DOHH2 (cell line): ENCODE results near the gene CITED2.
A peak's percentile ranks its signal among the peaks of the same experiment; 100 is the strongest.

Experiments used
- H3F3A ChIP-seq: fragments of 200-600 bp; sonication (generic), shearing (Covaris generic); 2 replicates; pipeline ENCODE4 v1.6.0; 2016; ENCODE audit warnings: antibody characterized with exemption, mild to moderate bottlenecking; ENCODE audit not compliant: control insufficient read depth, insufficient read depth
- H3K27ac ChIP-seq: fragments of 200-600 bp; sonication (generic); 2 replicates; pipeline ENCODE4 v1.5.1; 2014; ENCODE audit warnings: low read depth, mild to moderate bottlenecking, low read length, moderate library complexity
- H3K27me3 ChIP-seq: fragments of 200-600 bp; sonication (generic); 2 replicates; pipeline ENCODE4 v1.6.1; 2014; ENCODE audit warnings: mild to moderate bottlenecking, low read length, mixed read lengths; ENCODE audit not compliant: control insufficient read depth
- H3K36me3 ChIP-seq: fragments of 200-600 bp; sonication (generic); 2 replicates; pipeline ENCODE4 v1.6.1; 2014; ENCODE audit warnings: mild to moderate bottlenecking, low read length, moderate library complexity, mixed read lengths; ENCODE audit not compliant: control insufficient read depth
- H3K4me1 ChIP-seq: fragments of 200-600 bp; sonication (generic); 2 replicates; pipeline ENCODE4 v1.6.1; 2014; ENCODE audit warnings: mild to moderate bottlenecking, low read length, mixed read lengths; ENCODE audit not compliant: control insufficient read depth
- H3K4me2 ChIP-seq: fragments of 200-600 bp; sonication (generic); 2 replicates; pipeline ENCODE4 v1.6.0; 2014; ENCODE audit warnings: mild to moderate bottlenecking, low read length, moderate library complexity
- H3K4me3 ChIP-seq: fragments of 200-600 bp; sonication (generic); 2 replicates; pipeline ENCODE4 v1.5.1; 2014; ENCODE audit warnings: mild to moderate bottlenecking, low read length, mixed read lengths
- H3K79me2 ChIP-seq: fragments of 200-600 bp; sonication (generic); 2 replicates; pipeline ENCODE4 v1.6.1; 2014; ENCODE audit warnings: mild to moderate bottlenecking, low read length, mixed read lengths; ENCODE audit not compliant: control insufficient read depth
- H3K9me2 ChIP-seq: fragments of 200-600 bp; sonication (generic); replicated peaks from 2 replicates; pipeline ENCODE4 v1.6.1; 2014; ENCODE audit warnings: mild to moderate bottlenecking, low read length, mixed read lengths; ENCODE audit not compliant: control insufficient read depth
- H3K9me3 ChIP-seq: fragments of 200-600 bp; sonication (generic); 2 replicates; pipeline ENCODE4 v1.6.1; 2014; ENCODE audit warnings: antibody characterized with exemption, low read length, mixed read lengths; ENCODE audit not compliant: control insufficient read depth, insufficient read depth
- H4K20me1 ChIP-seq: fragments of 200-600 bp; sonication (generic); 2 replicates; pipeline ENCODE4 v1.6.0; 2014; ENCODE audit warnings: low read depth, mild to moderate bottlenecking, antibody characterized with exemption, low read length, moderate library complexity; ENCODE audit not compliant: control insufficient read depth, insufficient read depth
- CTCF ChIP-seq: fragments of 200-600 bp; sonication (generic); IDR thresholded peaks from one replicate; pipeline ENCODE4 v1.5.1; 2014; ENCODE audit warnings: antibody characterized with exemption, mild to moderate bottlenecking, low read depth, low read length; ENCODE audit not compliant: poor library complexity, severe bottlenecking
- EZH2phosphoT487 ChIP-seq: fragments of 200-600 bp; sonication (generic); IDR thresholded peaks from 2 replicates; pipeline ENCODE4 v1.6.1; 2017; ENCODE audit warnings: borderline replicate concordance, mild to moderate bottlenecking, antibody characterized with exemption, low read length, moderate library complexity, mixed read lengths

CITED2 gene

DNA sequence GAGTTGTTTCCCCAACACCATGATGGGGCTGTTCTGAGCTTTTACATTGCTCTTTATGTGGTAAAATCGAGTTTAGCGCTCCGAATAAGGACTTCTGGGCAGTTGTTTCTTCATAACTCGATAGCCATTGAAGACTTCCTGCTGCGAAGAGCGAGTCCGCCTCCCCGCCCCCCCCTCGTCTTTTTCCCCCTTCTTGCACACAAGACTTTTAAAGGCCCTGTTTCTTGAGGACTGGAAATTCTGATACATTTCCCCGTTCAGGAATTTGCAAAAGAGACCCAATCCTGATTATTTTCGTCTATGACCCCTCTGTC, 1.5 kb upstream of the CITED2 start:
- Histone ChIP-seq H3K4me2 (peak overlapping the region; percentile 88), H3K9me3 (no peaks in the 10 kb centered on the region), H3F3A (peaks cover 6% of the 10 kb centered on the region), H3K79me2 (peaks cover 30% of the 10 kb centered on the region), H3K36me3 (peaks cover 30% of the 10 kb centered on the region), H4K20me1 (peaks cover 4% of the 10 kb centered on the region; the same call in 1 of the 2 replicates), H3K4me1 (peaks cover 30% of the 10 kb centered on the region), H3K4me3 (peak overlapping the region; percentile 93), H3K9me2 (no peaks in the 10 kb centered on the region), H3K27ac (peak overlapping the region; percentile 86), H3K27me3 (no peaks in the 10 kb centered on the region)
- TF ChIP-seq EZH2phosphoT487 (no peak), CTCF (no peak)

GRCh38 chr6:139375226-139376016, 973 bp upstream of the CITED2 start:
- H3F3A ChIP-seq = peaks cover 11% of the 10 kb centered on the region
- peak overlapping the region; percentile 88 for H3K4me2 ChIP-seq
- H3K36me3 ChIP-seq = peaks cover 32% of the 10 kb centered on the region

DNA sequence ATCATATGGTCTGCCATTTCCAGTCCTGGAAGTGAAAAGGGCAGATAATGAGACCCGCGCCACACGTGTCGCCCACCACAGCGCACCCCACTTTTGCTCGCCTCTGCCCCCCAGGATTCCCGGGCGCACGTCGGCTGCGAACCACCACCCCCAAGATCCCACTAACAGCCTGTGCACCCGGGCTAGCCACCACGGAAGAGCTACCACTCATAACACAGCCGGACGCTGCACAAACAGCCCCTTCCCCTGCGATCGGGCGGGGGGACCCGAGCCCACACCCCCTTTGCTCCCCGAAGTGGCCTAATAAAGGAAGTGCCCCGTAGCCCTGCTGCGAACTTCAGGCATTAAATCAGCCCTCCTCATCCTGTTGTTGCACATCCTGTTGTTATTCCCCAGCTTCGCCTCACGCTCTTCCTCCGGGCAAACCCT, 506 bp downstream of the CITED2 start:
- TF ChIP-seq EZH2phosphoT487 (no peak), CTCF (no peak)
- no peaks in the 10 kb centered on the region for H3K9me3 ChIP-seq
- H3K36me3 ChIP-seq = peaks cover 32% of the 10 kb centered on the region
- H3K4me3 ChIP-seq = peak overlapping the region; percentile 93
- peaks cover 4% of the 10 kb centered on the region; the same call in 1 of the 2 replicates for H4K20me1 ChIP-seq
- H3K4me2 ChIP-seq = peak overlapping the region; percentile 88
- peak overlapping the region; percentile 86 for H3K27ac ChIP-seq
- peaks cover 18% of the 10 kb centered on the region for H3F3A ChIP-seq
- no peaks in the 10 kb centered on the region for H3K9me2 ChIP-seq
- H3K4me1 ChIP-seq = peaks cover 42% of the 10 kb centered on the region
- no peaks in the 10 kb centered on the region for H3K27me3 ChIP-seq
- H3K79me2 ChIP-seq = peaks cover 30% of the 10 kb centered on the region

More at GRCh38 chr6:139375226-139376016, 973 bp upstream of the CITED2 start:
- H4K20me1 ChIP-seq = peaks cover 4% of the 10 kb centered on the region; the same call in 1 of the 2 replicates
- H3K4me1 ChIP-seq = peaks cover 32% of the 10 kb centered on the region
- H3K4me3 ChIP-seq = peak overlapping the region; percentile 93
- H3K79me2 ChIP-seq = peaks cover 30% of the 10 kb centered on the region
- no peaks in the 10 kb centered on the region for H3K9me3 ChIP-seq
- H3K9me2 ChIP-seq = no peaks in the 10 kb centered on the region
- H3K27ac ChIP-seq = peak overlapping the region; percentile 86
- H3K27me3 ChIP-seq = no peaks in the 10 kb centered on the region
- no peak for TF ChIP-seq CTCF
- TF ChIP-seq EZH2phosphoT487 = no peak
